ENCODE data around the gene MOB2.

Gene MOB2

GRCh38 chr11:1450949-1451710, 35.4 kb downstream of the MOB2 start:
- H3K4me1 ChIP-seq: no peaks in the 10 kb centered on the region
- no peak for DNase-seq

GRCh38 chr11:1450344-1450875, 36.2 kb downstream of the MOB2 start:
- H3K4me3 ChIP-seq (ENCODE audit: low read depth, low read length): no peak overlapping the region
- no peak for DNase-seq
- H3K36me3 ChIP-seq: no peaks in the 10 kb centered on the region
- no peak for TF ChIP-seq CTCF (IDR thresholded peaks at IDR 0.05; ENCODE audit: low read depth, low read length)
- no peaks in the 10 kb centered on the region for H3K27me3 ChIP-seq
- H3K4me1 ChIP-seq: no peaks in the 10 kb centered on the region
- no peaks in the 10 kb centered on the region for H3K9me3 ChIP-seq

More at GRCh38 chr11:1450949-1451710, 35.4 kb downstream of the MOB2 start:
- no peak for TF ChIP-seq CTCF (IDR thresholded peaks at IDR 0.05; ENCODE audit: low read depth, low read length)
- Histone ChIP-seq H3K4me3 (ENCODE audit: low read depth, low read length) (no peak overlapping the region), H3K36me3 (no peaks in the 10 kb centered on the region), H3K27me3 (no peaks in the 10 kb centered on the region), H3K9me3 (no peaks in the 10 kb centered on the region)

- no peak overlapping the region for H3K4me3 ChIP-seq (ENCODE audit: low read depth, low read length)
- DNase-seq: no peak
- no peak for TF ChIP-seq CTCF (IDR thresholded peaks at IDR 0.05; ENCODE audit: low read depth, low read length)
- H3K27me3 ChIP-seq: no peaks in the 10 kb centered on the region
- no peaks in the 10 kb centered on the region for H3K4me1 ChIP-seq
- H3K36me3 ChIP-seq: no peaks in the 10 kb centered on the region
- no peaks in the 10 kb centered on the region for H3K9me3 ChIP-seq
Observed at GRCh38 chr11:1449490-1450243, 36.9 kb downstream of the MOB2 start.

GRCh38 chr11:1448882-1449281, 37.7 kb downstream of the MOB2 start:
- DNase-seq: no peak
- Histone ChIP-seq H3K36me3 (no peaks in the 10 kb centered on the region), H3K9me3 (no peaks in the 10 kb centered on the region), H3K4me1 (no peaks in the 10 kb centered on the region), H3K27me3 (no peaks in the 10 kb centered on the region), H3K4me3 (ENCODE audit: low read depth, low read length) (no peak overlapping the region)
- no peak for TF ChIP-seq CTCF (IDR thresholded peaks at IDR 0.05; ENCODE audit: low read depth, low read length)

- H3K27me3 ChIP-seq: no peaks in the 10 kb centered on the region
- no peaks in the 10 kb centered on the region for H3K4me1 ChIP-seq
- DNase-seq: no peak
- no peaks in the 10 kb centered on the region for H3K9me3 ChIP-seq
- H3K36me3 ChIP-seq: no peaks in the 10 kb centered on the region
- no peak for TF ChIP-seq CTCF (IDR thresholded peaks at IDR 0.05; ENCODE audit: low read depth, low read length)
- no peak overlapping the region for H3K4me3 ChIP-seq (ENCODE audit: low read depth, low read length)
Observed at GRCh38 chr11:1447845-1448825, 38.4 kb downstream of the MOB2 start.

Measured in BE2C (cell line).